ENCODE measurements around the gene ZFP3.
A peak's percentile ranks its signal among the peaks of the same experiment; 100 is the strongest.
"Not testable (repeated sequence)": the region's sequence is repeated elsewhere in the genome, so short reads cannot be mapped to it uniquely, and the experiment has no call there.

ZFP3 gene

GRCh38 chr17:5080591-5080990 lies 2.3 kb downstream of the ZFP3 start:
- no peak for DNase-seq

- DNase-seq: no peak
These were observed 14.1 kb downstream of the ZFP3 start for GRCh38 chr17:5092218-5093010.

DNA sequence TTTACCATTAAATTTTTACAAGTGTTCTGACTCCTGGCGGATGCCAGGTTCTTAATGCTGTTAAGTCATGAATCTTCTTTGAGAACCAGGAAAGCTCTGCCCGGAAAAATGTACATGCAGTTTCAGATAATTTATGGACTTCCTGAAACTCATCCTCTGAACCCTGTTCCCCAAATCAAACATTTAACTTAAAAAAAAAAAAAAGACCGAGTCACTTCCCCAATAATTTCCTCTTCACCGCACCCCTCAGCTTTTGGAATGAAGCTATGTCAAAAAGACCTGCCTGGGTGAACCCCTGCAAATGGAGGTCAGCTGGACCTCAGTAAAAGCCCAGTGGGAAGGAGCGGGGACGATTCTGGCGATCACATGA lies 18.4 kb downstream of the ZFP3 start:
- DNase-seq: no peak

DNA sequence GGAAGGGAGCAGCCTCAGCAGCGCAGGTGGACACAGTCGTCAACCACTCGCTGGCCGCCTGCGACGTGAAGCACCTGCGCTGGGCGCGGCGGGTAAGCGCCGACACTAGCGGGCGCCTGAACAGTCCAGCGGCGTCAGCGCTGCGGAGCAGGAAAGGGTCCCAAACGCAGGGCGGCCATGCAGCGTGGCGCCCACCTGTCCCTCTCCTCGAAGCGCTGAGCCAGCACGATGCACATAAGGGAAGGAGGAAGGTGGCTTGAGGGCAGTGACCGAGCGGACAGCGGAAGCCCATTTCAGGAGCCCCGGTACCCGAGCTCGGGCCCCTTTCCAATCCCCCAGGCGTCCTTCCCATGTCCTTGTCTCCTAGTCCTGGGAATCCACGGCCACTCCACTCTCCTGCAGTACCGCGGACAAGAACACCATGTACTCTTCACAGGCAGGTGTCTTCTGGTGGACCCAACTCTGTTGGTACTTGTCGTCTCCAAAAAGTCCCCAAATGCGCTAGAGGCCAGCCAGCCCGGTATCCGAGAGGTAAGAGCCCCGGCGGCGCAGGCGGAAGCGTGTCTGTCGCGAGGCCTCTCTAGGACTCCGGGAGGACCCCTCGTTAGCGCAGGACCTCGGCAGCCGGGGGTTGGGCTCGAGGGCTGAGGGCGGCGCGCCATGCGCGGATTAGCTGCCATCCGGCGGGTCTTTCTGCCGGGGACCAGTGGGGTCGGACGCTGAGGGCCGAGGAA lies 19.0 kb downstream of the ZFP3 start:
- peak; percentile 48 for DNase-seq

- DNase-seq: no peak
These were observed 21.0 kb downstream of the ZFP3 start for GRCh38 chr17:5099271-5099670.

DNA sequence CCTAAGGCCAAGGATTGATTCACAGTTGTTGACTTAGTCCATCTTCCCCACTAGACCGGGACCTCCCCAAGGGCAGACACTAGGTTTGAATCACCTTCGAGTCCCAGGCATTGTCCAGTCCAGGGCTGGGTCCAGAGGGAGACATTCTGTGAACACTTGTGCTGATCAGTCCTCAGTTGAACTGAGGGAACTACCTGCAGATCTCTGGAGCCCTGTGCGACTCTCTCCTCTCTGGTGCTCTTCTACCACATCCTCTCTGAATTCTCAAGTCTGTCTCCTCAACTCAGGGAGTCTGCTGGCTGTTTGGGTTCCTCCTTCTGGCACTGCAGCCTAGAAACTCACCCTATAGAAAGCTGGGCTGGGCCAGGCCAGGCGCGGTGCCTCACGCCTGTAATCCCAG lies 22.6 kb downstream of the ZFP3 start:
- no peak for DNase-seq

DNA sequence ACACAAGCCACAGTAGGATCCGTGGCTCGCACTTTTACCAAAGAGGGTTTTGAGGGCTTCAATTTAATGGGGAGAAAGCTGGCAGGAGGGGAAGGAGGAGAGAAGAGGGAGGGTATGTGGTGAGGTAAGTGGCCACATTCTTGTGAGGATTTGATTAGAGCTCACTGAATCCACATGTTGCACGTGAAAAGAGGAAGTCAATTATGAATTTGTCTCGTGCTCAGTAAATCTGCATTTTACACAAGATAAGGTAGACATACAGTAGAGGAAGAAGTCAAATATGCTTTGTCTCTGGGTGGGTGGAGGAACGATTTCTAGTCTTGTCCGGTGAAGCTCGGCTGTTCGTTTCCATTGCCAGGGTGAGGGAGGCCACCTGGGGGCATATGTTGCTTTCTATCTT lies 32.5 kb downstream of the ZFP3 start:
- DNase-seq: no peak

- DNase-seq: peak; percentile 89
These were observed 33.3 kb downstream of the ZFP3 start, which contains the start of gene ZNF232 for GRCh38 chr17:5111402-5112204. Gene ZNF232, minus strand, starts transcription at chr17:5111878. Its CDS starts 56 bp downstream, at chr17:5111822.

GRCh38 chr17:5115673-5116651 lies 37.7 kb downstream of the ZFP3 start, which contains the start of gene USP6:
Gene USP6, plus strand, starts transcription at chr17:5116032. Its CDS starts 14,336 bp downstream, at chr17:5130368.
- no peak for DNase-seq

- DNase-seq: no peak
These were observed 40.0 kb downstream of the ZFP3 start for GRCh38 chr17:5118219-5118618.

- no peak for DNase-seq
These were observed 41.8 kb downstream of the ZFP3 start for GRCh38 chr17:5120036-5120435.

GRCh38 chr17:5120436-5121185 lies 42.3 kb downstream of the ZFP3 start:
- DNase-seq: not testable (repeated sequence)

GRCh38 chr17:5121186-5121841 lies 43.0 kb downstream of the ZFP3 start:
- no peak for DNase-seq

- DNase-seq: not testable (repeated sequence)
These were observed 43.8 kb downstream of the ZFP3 start for GRCh38 chr17:5122056-5122455.

DNA sequence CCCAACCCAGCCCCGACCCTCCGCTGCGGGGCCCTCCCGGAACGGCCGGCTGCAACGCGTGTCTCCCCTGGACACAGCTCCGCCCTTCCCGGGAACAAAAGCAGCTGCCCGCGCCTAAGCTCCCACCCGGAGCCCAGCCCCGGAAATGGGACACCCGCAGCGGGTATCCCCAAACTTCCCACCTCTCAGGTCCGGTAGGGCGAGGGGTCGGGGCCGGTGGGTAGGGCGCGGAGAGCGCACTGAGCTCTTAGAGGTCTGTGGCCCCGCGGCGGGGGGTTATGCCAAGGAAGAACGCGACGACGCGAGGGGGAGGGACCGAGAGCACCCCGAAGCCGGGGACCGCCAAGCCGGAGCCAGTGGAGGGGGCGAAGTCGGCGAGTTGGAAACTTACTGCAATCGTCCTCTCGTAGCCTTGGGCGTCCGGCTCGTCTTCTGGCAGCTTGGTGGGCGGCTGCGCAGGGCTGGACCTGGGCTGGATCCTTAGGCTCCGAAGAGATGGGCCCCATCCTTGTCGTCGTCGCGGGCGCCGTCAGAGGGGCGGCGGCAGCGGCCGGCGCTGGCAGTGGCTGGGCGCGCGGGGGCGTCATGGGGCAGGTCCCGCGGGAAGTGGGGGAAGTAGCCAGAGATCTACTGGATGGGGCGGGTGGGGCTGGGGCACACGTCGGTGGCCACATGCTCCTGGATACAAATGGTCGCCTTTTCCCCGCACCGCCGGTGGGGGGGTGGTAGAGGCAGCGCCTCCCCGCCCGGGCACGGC lies 44.5 kb downstream of the ZFP3 start:
- no peak for DNase-seq

- no peak for DNase-seq
These were observed 45.3 kb downstream of the ZFP3 start for GRCh38 chr17:5123343-5124124.

DNA sequence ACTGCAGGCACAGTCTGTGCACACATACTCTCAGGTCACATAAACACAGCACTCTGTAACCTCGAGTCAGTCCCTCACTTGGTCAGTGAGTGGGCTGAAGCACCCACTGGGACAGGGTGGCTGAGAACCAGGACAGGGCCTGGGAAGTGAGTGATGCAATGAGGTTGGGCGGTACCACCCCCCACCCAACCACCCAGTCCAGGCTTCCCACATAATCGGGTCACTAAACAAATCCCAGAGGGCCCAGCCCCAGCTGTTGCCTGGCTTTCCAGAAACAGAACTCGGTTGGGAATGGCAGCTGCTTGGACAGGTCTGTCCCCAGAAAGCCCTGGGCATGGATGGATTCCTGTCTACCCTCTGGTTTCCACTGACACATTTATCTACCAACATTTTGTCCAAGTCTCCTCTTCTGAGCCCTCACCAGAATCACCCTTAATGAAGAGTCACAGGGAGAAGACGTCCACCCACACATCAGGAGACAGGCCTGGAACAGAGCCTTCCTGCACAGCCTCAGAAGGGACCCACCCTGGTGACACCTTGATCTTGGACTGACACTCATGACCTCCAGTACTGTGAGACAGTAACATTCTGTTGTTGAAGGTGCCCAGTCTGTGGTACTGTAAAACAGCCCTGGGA lies 46.0 kb downstream of the ZFP3 start:
- DNase-seq: not testable (repeated sequence)

GRCh38 chr17:5124896-5125295 lies 46.6 kb downstream of the ZFP3 start:
- DNase-seq: not testable (repeated sequence)
